HuH-7.5 (cell line): ENCODE data around the gene CRACR2B.

Source experiments
- DNase-seq: peaks from one replicate; pipeline ENCODE4 v3.0.0; 2011; ENCODE audit warnings: low spot score

CRACR2B gene

DNA sequence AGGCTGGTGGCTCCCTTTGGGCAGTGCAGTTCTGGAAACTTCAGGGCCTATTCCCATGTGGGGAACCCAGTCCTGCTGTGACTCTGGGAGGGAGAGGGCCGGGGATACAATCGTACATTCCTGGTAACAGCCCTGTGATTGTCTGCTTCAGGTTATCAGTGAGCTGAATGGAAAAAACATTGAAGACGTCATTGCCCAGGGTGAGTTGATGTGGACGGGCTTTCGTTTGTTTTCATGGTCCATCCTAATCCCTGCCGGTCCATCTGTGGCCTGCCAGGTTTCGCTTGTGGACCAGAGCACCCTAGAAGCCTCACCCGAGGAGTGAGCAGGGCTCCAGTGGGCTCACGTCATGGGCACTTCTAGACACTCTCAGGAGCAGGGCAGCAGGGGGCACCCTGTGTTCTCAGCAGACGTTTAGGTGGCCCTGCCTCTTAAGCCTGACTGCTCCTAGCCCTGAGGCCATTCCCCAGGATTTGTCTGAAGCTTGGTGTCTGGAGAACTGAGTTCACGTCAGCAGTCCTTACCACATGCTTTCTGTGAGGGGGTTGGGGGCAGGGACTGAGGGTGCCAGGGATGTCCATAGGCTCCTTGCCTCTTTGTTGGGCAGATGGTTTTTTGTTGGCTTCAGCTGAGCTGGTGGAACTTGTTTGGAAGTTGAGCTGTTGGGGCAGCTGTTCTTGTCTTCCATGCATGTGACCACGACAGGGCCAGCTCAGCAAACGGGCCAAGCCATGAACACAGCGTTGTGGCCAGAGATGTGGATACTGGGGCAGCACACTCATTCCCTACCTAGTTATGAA, 16.1 kb upstream of the CRACR2B start:
- DNase-seq, result no peak

GRCh38 chr11:812390-812789, 15.3 kb upstream of the CRACR2B start:
- DNase-seq, result no peak

- DNase-seq, result no peak
These were observed 14.7 kb upstream of the CRACR2B start for GRCh38 chr11:813072-813455.

GRCh38 chr11:813456-814096, 14.1 kb upstream of the CRACR2B start:
- DNase-seq, result no peak

GRCh38 chr11:815675-816432, 11.9 kb upstream of the CRACR2B start:
- DNase-seq, result no peak

- no peak for DNase-seq
These were observed 11.3 kb upstream of the CRACR2B start for GRCh38 chr11:816433-816779.

- peak; percentile 41 for DNase-seq
These were observed 9.2 kb upstream of the CRACR2B start, which contains the start of gene PNPLA2 for GRCh38 chr11:818396-819128. TSS of gene PNPLA2 (plus strand) at chr11:818914. CDS start at chr11:819719, 805 bp downstream.

DNA sequence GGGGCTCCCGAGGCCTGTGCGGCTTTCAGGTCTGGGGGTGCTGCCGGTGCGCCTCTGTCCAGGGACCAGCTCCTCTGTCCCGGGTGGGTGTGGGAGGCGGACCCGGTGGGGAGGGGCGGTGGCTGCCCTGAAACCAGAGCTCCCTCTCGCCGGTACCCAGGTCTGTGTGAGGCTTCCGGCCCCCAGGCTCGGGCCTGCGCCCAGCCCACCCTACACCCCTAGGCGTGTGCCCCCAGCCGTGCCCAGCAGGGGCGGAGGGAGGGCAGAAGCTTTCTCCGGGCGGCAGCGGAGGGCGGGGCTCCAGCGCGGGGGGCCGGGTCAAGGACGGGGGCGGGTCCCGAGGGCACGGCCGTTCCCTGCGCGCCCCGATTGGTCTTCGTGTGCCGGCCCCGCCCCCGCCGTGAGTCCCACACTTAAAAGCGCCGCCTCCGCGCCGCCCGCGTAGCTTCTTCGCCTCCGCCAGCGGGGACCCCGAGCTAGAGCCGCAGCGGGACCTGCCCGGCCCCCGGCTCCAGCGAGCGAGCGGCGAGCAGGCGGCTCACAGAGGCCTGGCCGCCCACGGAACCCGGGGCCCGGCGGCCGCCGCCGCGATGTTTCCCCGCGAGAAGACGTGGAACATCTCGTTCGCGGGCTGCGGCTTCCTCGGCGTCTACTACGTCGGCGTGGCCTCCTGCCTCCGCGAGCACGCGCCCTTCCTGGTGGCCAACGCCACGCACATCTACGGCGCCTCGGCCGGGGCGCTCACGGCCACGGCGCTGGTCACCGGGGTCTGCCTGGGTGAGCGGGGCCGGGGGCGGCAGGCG, 8.4 kb upstream of the CRACR2B start:
- peak; percentile 82 for DNase-seq

- DNase-seq, result peak; percentile 94
These were observed 7.6 kb upstream of the CRACR2B start for GRCh38 chr11:819943-820649.

DNA sequence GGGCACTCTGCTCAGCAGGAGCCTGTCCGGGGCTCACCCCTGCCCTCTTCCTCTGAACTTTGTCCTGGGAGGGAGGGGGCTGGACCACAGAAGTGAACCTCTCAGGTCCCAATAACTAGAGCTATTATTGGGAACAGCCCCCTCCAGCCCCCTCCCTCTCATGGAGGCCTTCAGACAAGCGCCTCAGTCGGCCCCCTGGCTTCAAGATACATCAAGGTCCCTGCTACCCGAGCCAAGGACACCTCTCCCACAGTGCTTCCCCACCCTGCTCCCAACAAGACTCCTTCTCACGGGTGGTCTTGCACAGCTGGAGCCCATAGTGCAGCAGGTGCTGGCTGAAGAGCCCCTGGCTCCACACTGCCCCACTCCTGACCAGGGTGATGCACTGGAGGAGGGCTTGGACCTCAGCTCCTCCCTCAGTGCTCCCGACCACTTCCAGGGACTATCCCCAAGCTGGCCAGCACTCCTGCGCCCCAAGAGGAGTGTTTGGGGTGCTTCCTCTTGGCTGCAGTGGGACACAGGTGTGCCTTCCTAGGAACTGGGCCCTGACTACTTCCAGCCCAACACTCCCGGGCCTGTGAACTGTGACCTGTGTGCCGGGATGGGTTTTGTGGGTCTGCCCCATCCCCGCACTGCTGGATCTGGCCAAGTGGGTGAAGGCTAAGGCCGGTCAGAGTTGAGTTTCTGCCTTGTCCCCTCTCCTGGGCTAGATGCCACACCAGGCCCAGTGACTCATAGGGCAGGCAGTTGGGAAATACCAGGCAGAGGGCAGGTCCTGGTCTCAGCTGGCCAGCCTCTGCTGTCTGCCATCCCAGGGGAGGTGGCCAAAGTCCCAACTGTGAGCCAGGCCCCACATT, 6.8 kb upstream of the CRACR2B start:
- no peak for DNase-seq

- no peak for DNase-seq
These were observed 6.0 kb upstream of the CRACR2B start for GRCh38 chr11:821512-822371.

- DNase-seq, result no peak
These were observed 4.1 kb upstream of the CRACR2B start for GRCh38 chr11:823441-824291.

DNA sequence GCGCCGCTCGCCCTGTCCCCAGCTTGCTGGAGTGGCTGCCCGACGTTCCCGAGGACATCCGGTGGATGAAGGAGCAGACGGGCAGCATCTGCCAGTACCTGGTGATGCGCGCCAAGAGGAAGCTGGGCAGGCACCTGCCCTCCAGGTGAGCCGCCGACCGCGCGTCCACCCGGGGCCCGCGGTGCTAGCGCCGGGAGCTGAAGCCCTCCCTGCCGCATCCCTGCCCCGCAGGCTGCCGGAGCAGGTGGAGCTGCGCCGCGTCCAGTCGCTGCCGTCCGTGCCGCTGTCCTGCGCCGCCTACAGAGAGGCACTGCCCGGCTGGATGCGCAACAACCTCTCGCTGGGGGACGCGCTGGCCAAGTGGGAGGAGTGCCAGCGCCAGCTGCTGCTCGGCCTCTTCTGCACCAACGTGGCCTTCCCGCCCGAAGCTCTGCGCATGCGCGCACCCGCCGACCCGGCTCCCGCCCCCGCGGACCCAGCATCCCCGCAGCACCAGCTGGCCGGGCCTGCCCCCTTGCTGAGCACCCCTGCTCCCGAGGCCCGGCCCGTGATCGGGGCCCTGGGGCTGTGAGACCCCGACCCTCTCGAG, 3.3 kb upstream of the CRACR2B start:
- no peak for DNase-seq

GRCh38 chr11:824942-825341, 2.8 kb upstream of the CRACR2B start:
- DNase-seq, result no peak

DNA sequence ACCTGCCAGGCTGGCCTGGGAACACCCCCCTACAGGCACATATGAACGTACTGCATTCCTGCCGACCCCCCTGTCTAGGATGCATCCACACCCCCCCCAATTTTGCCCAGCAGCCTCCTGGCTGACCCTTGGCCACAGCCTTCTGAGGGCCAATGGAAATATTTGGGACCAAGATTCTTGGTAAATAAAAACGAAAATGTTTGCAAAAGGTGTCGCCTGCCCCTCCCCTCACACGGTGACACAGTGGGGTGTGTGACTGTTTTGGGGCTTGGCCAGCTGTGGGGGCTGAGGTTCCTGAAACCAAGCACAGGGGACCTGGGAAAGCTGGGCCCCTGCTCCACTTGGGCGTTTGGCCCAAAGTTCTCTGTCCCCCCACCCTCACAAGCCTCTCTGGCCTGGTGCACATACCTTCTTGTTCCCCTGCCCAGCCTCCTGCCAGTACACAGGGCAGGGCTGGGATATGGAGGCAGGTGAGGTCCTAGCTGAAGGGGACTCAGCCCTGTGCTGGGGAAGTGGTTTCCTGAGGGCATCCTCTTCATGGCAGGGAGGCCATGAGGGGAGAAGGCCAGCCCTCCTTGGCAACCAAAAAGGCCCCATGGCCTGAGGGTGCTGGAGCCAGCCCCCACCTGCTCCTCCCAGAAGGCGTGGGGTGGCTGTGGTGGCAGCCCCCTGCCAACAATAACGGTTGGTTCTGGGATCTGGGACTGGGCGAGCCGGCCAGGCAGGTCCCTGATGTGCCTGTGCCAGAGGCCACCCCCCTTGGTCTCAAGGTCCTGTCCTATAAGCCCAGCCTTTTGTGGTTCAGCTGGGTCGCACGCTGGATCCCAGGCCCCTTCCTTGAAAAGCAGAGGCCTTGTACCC, 2.1 kb upstream of the CRACR2B start:
- DNase-seq, result no peak

DNA sequence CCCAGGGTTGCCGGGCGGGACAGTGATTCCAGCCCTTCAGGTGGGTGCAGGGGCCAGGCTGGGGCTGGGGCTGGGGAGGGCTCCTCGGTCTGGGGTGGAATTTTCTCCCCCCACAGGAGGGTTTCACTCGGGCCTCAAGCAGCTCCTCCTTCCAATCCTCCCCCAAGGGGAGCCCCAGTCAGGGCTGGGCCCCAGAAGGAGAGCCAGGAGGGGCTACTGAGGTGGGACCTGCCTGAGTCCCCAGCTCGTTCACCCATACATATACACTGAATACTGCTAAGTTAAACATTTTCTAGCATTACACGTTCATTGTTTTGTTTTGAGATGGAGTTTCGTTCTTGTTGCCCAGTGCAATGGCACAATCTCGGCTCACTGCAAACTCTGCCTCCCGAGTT, 1.5 kb upstream of the CRACR2B start:
- no peak for DNase-seq

- no peak for DNase-seq
These were observed 928 bp upstream of the CRACR2B start for GRCh38 chr11:826836-827145.
